GM23338 (cell line): ENCODE measurements around the gene RWDD4. TPM values are rescaled to one million over a fixed set of nuclear protein-coding genes. Genes with fewer than 3 reads are reported as not detected.
A peak's percentile ranks its signal among the peaks of the same experiment; 100 is the strongest.

Experiments used
- ATAC-seq: fragments of 200-7000 bp; cut with Tn5 transposase; 3 replicates; pipeline ENCODE4 v1.9.1; 2020
- DNase-seq: peaks from one replicate; pipeline ENCODE4 v3.0.0-alpha.2; 2015; ENCODE audit warnings: low spot score
- H2AFZ ChIP-seq: fragments of 200-600 bp; sonication (generic); 2 replicates; pipeline ENCODE4 v1.8.0; 2016; ENCODE audit warnings: antibody characterized with exemption, mild to moderate bottlenecking, moderate library complexity
- H3F3A ChIP-seq: fragments of 200-600 bp; sonication (generic); replicated peaks from 2 replicates; pipeline ENCODE4 v1.8.0; 2017; ENCODE audit warnings: antibody characterized with exemption, mixed run types, low read depth
- H3K27ac ChIP-seq: fragments of 200-600 bp; sonication (generic); 2 replicates; pipeline ENCODE4 v1.6.1; 2016; ENCODE audit warnings: low read depth
- H3K27me3 ChIP-seq: fragments of 200-600 bp; sonication (generic); 2 replicates; pipeline ENCODE4 v1.8.0; 2016; ENCODE audit warnings: mild to moderate bottlenecking, mixed run types, moderate library complexity; ENCODE audit not compliant: insufficient read depth
- H3K36me3 ChIP-seq: fragments of 200-600 bp; sonication (generic); 2 replicates; pipeline ENCODE4 v1.8.0; 2016; ENCODE audit warnings: mild to moderate bottlenecking; ENCODE audit not compliant: insufficient read depth
- H3K4me1 ChIP-seq: fragments of 200-600 bp; sonication (generic); 2 replicates; pipeline ENCODE4 v1.8.0; 2016; ENCODE audit warnings: mild to moderate bottlenecking, moderate library complexity; ENCODE audit not compliant: insufficient read depth
- H3K4me2 ChIP-seq: fragments of 200-600 bp; sonication (generic); 2 replicates; pipeline ENCODE4 v1.7.1; 2017; ENCODE audit warnings: mixed run types
- H3K4me3 ChIP-seq: fragments of 200-600 bp; sonication (generic); 2 replicates; pipeline ENCODE4 v1.6.1; 2016; ENCODE audit warnings: mixed run types
- H3K79me2 ChIP-seq: fragments of 200-600 bp; sonication (generic); replicated peaks from 2 replicates; pipeline ENCODE4 v1.8.0; 2017; ENCODE audit warnings: mild to moderate bottlenecking; ENCODE audit not compliant: insufficient read depth
- H3K9me2 ChIP-seq: fragments of 200-600 bp; sonication (generic); 2 replicates; pipeline ENCODE4 v1.8.0; 2017; ENCODE audit not compliant: insufficient read depth
- H4K20me1 ChIP-seq: fragments of 200-600 bp; sonication (generic); replicated peaks from 2 replicates; pipeline ENCODE4 v1.8.0; 2017; ENCODE audit warnings: mild to moderate bottlenecking; ENCODE audit not compliant: insufficient read depth
- H3K27ac Mint-ChIP-seq: 2 replicates; pipeline ENCODE4 v1.8.0; 2020; ENCODE audit warnings: inconsistent platforms, mild to moderate bottlenecking, moderate library complexity, mixed read lengths
- H3K27me3 Mint-ChIP-seq: 3 replicates; pipeline ENCODE4 v1.8.0; 2022; ENCODE audit warnings: low read depth, mild to moderate bottlenecking, moderate library complexity, mixed read lengths, inconsistent platforms; ENCODE audit not compliant: insufficient read depth, poor library complexity
- H3K36me3 Mint-ChIP-seq: 3 replicates; pipeline ENCODE4 v1.8.0; 2021; ENCODE audit warnings: low read depth, mild to moderate bottlenecking, inconsistent platforms, moderate library complexity, mixed read lengths
- H3K4me1 Mint-ChIP-seq: 3 replicates; pipeline ENCODE4 v1.8.0; 2020; ENCODE audit warnings: mild to moderate bottlenecking, inconsistent platforms, mixed read lengths
- H3K4me3 Mint-ChIP-seq: 3 replicates; pipeline ENCODE4 v1.8.0; 2021; ENCODE audit warnings: moderate library complexity, mild to moderate bottlenecking, inconsistent platforms, mixed read lengths
- H3K9me3 Mint-ChIP-seq: 3 replicates; pipeline ENCODE4 v1.8.0; 2020; ENCODE audit warnings: moderate library complexity, mild to moderate bottlenecking, inconsistent platforms, mixed read lengths
- CREB1 ChIP-seq: fragments of 250-450 bp; sonication (Bioruptor Pico); IDR thresholded peaks from 2 replicates; pipeline ENCODE4 v1.5.0; 2020; ENCODE audit warnings: low read depth, mild to moderate bottlenecking, moderate library complexity
- ETS1 ChIP-seq: IDR thresholded peaks from 2 replicates; pipeline ENCODE4 v1.6.1; 2016; ENCODE audit warnings: antibody characterized with exemption
- EZH2 ChIP-seq: fragments of 200-600 bp; sonication (generic); IDR thresholded peaks from one replicate; pipeline ENCODE4 v1.8.0; 2017; ENCODE audit warnings: antibody characterized with exemption, mild to moderate bottlenecking, low read depth; ENCODE audit not compliant: unreplicated experiment
- EZH2phosphoT487 ChIP-seq: fragments of 200-600 bp; sonication (generic); IDR thresholded peaks from one replicate; pipeline ENCODE4 v1.8.1; 2018; ENCODE audit warnings: antibody characterized with exemption; ENCODE audit not compliant: unreplicated experiment
- JUNB ChIP-seq: IDR thresholded peaks from one replicate; pipeline ENCODE4 v1.6.1; 2016; ENCODE audit warnings: antibody characterized with exemption; ENCODE audit not compliant: unreplicated experiment
- NANOG ChIP-seq: IDR thresholded peaks from 2 replicates; pipeline ENCODE4 v1.6.1; 2016; ENCODE audit warnings: antibody characterized with exemption, borderline replicate concordance
- POLR2AphosphoS5 ChIP-seq: IDR thresholded peaks from 2 replicates; pipeline ENCODE4 v1.6.1; 2016; ENCODE audit warnings: antibody characterized with exemption, low read depth
- REST ChIP-seq: IDR thresholded peaks from one replicate; pipeline ENCODE4 v1.6.1; 2018; ENCODE audit warnings: antibody characterized with exemption; ENCODE audit not compliant: unreplicated experiment
- STAT1 ChIP-seq: IDR thresholded peaks from one replicate; pipeline ENCODE4 v1.6.1; 2016; ENCODE audit warnings: antibody characterized with exemption; ENCODE audit not compliant: unreplicated experiment
- ZNF114 ChIP-seq: fragments of 250-450 bp; sonication (Bioruptor Pico); IDR thresholded peaks from 2 replicates; pipeline ENCODE4 v1.5.0; 2020; ENCODE audit warnings: mild to moderate bottlenecking, moderate library complexity
- ZNF331 ChIP-seq: fragments of 250-450 bp; sonication (Bioruptor Pico); IDR thresholded peaks from 2 replicates; pipeline ENCODE4 v1.5.0; 2020; ENCODE audit warnings: low read depth, mild to moderate bottlenecking, moderate library complexity
- polyA plus RNA-seq: library from polyadenylated mRNA; unstranded; fragments of >200 nt; fragmentation: Nextera tagmentation; extraction: Ambion mirVana; gene quantifications from 2 replicates; pipeline ENCODE4 v1.2.1, GENCODE V29; 2016
- total RNA-seq: library from RNA; depleted of rRNA; stranded (reverse); fragments of >200 nt; shearing (Covaris generic); gene quantifications from 2 replicates; pipeline ENCODE4 v1.2.3, GENCODE V29; 2014
- TF ChIP-seq, protein P1 (sequence below), 2 experiments: fragments of 200-600 bp in 1 of 2; sonication (generic) in 1 of 2; conservative IDR thresholded peaks; 2 replicates each; pipeline versions ENCODE4 v1.5.1 to v1.6.1; 2016 to 2017; ENCODE audit warnings: antibody characterized with exemption in 2 of 2, low read depth in 2 of 2, mild to moderate bottlenecking in 2 of 2, moderate library complexity in 1 of 2
- TF ChIP-seq, protein P2 (sequence below): fragments of 250-450 bp; sonication (Bioruptor Pico); IDR thresholded peaks from 2 replicates; pipeline ENCODE4 v1.5.0; 2020; ENCODE audit warnings: mild to moderate bottlenecking, moderate library complexity

The RWDD4 gene
- total and polyA plus RNA-seq, 2 experiments from 2014 or later, result 22.4 to 28.9 TPM

DNA sequence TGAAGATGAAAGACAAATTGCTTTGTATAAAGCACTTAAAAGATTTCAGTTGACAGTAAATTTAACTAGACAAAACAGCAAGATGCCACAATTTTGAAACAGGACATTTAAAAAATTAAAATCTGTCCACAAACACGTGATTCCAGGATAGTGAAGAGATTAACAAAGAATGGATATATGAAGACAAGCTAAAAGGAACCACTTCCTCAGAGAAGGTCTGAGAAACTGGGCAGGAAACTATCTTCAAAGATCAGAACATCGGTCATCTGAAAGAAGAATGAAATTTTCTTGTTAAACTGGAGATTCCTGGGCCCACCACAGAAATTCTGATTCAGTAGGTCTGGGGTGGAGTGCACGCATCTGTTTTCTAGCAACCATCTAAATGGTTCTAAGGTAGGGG is 1.4 kb downstream of the RWDD4 start:
- TF ChIP-seq ZNF114 (CRISPR knock-in tag) (no peak), EZH2phosphoT487 (no peak), POLR2AphosphoS5 (no peak), ETS1 (no peak), EZH2 (no peak), REST (no peak), CREB1 (CRISPR knock-in tag) (no peak), ZNF331 (no peak), NANOG (no peak), JUNB (no peak), STAT1 (no peak)
- TF ChIP-seq, protein P1, sequence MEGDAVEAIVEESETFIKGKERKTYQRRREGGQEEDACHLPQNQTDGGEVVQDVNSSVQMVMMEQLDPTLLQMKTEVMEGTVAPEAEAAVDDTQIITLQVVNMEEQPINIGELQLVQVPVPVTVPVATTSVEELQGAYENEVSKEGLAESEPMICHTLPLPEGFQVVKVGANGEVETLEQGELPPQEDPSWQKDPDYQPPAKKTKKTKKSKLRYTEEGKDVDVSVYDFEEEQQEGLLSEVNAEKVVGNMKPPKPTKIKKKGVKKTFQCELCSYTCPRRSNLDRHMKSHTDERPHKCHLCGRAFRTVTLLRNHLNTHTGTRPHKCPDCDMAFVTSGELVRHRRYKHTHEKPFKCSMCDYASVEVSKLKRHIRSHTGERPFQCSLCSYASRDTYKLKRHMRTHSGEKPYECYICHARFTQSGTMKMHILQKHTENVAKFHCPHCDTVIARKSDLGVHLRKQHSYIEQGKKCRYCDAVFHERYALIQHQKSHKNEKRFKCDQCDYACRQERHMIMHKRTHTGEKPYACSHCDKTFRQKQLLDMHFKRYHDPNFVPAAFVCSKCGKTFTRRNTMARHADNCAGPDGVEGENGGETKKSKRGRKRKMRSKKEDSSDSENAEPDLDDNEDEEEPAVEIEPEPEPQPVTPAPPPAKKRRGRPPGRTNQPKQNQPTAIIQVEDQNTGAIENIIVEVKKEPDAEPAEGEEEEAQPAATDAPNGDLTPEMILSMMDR (conservative IDR thresholded peaks at IDR 0.05; ENCODE audit: low read depth in 2 of 2), result no peak
- TF ChIP-seq, protein P2, sequence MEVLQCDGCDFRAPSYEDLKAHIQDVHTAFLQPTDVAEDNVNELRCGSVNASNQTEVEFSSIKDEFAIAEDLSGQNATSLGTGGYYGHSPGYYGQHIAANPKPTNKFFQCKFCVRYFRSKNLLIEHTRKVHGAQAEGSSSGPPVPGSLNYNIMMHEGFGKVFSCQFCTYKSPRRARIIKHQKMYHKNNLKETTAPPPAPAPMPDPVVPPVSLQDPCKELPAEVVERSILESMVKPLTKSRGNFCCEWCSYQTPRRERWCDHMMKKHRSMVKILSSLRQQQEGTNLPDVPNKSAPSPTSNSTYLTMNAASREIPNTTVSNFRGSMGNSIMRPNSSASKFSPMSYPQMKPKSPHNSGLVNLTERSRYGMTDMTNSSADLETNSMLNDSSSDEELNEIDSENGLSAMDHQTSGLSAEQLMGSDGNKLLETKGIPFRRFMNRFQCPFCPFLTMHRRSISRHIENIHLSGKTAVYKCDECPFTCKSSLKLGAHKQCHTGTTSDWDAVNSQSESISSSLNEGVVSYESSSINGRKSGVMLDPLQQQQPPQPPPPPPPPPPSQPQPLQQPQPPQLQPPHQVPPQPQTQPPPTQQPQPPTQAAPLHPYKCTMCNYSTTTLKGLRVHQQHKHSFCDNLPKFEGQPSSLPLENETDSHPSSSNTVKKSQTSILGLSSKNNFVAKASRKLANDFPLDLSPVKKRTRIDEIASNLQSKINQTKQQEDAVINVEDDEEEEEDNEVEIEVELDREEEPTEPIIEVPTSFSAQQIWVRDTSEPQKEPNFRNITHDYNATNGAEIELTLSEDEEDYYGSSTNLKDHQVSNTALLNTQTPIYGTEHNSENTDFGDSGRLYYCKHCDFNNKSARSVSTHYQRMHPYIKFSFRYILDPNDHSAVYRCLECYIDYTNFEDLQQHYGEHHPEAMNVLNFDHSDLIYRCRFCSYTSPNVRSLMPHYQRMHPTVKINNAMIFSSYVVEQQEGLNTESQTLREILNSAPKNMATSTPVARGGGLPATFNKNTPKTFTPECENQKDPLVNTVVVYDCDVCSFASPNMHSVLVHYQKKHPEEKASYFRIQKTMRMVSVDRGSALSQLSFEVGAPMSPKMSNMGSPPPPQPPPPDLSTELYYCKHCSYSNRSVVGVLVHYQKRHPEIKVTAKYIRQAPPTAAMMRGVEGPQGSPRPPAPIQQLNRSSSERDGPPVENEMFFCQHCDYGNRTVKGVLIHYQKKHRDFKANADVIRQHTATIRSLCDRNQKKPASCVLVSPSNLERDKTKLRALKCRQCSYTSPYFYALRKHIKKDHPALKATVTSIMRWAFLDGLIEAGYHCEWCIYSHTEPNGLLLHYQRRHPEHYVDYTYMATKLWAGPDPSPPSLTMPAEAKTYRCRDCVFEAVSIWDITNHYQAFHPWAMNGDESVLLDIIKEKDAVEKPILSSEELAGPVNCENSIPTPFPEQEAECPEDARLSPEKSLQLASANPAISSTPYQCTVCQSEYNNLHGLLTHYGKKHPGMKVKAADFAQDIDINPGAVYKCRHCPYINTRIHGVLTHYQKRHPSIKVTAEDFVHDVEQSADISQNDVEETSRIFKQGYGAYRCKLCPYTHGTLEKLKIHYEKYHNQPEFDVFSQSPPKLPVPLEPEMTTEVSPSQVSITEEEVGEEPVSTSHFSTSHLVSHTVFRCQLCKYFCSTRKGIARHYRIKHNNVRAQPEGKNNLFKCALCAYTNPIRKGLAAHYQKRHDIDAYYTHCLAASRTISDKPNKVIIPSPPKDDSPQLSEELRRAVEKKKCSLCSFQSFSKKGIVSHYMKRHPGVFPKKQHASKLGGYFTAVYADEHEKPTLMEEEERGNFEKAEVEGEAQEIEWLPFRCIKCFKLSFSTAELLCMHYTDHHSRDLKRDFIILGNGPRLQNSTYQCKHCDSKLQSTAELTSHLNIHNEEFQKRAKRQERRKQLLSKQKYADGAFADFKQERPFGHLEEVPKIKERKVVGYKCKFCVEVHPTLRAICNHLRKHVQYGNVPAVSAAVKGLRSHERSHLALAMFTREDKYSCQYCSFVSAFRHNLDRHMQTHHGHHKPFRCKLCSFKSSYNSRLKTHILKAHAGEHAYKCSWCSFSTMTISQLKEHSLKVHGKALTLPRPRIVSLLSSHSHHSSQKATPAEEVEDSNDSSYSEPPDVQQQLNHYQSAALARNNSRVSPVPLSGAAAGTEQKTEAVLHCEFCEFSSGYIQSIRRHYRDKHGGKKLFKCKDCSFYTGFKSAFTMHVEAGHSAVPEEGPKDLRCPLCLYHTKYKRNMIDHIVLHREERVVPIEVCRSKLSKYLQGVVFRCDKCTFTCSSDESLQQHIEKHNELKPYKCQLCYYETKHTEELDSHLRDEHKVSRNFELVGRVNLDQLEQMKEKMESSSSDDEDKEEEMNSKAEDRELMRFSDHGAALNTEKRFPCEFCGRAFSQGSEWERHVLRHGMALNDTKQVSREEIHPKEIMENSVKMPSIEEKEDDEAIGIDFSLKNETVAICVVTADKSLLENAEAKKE (CRISPR knock-in tag), result no peak
- no peaks in the 10 kb centered on the region; the same call in 2 of the 3 replicates for H3K9me3 Mint-ChIP-seq
- no peaks in the 10 kb centered on the region; the same call in 1 of the 2 replicates for H4K20me1 ChIP-seq
- ATAC-seq (no peak), DNase-seq (no peak)
- H3K27ac Mint-ChIP-seq, result no peak overlapping the region
- peak overlapping the region; percentile 84 for H3K4me3 ChIP-seq
- no peaks in the 10 kb centered on the region for H3K27me3 ChIP-seq
- H3K4me1 ChIP-seq, result peaks cover 8% of the 10 kb centered on the region
- no peaks in the 10 kb centered on the region for H3F3A ChIP-seq
- H3K36me3 Mint-ChIP-seq, result peaks cover 18% of the 10 kb centered on the region
- peak overlapping the region; percentile 92 for H3K4me2 ChIP-seq
- peaks cover 45% of the 10 kb centered on the region for H3K79me2 ChIP-seq
- peaks cover 4% of the 10 kb centered on the region for H3K36me3 ChIP-seq
- H3K27me3 Mint-ChIP-seq, result no peaks in the 10 kb centered on the region
- no peaks in the 10 kb centered on the region for H3K9me2 ChIP-seq
- peak overlapping the region; percentile 79 for H3K4me3 Mint-ChIP-seq
- H2AFZ ChIP-seq, result no peak overlapping the region
- peaks cover 12% of the 10 kb centered on the region for H3K4me1 Mint-ChIP-seq
- H3K27ac ChIP-seq, result no peak overlapping the region
